Limb (tissue), 2 donors: ENCODE results near the gene ENSA.
A peak's percentile ranks its signal among the peaks of the same experiment; 100 is the strongest.
"Not testable (repeated sequence)": the region's sequence is repeated elsewhere in the genome, so short reads cannot be mapped to it uniquely, and the experiment has no call there.

Experiments used
- DNase-seq, 2 donors: peaks; one replicate each; pipeline ENCODE4 v3.0.0-alpha.2; 2016; ENCODE audit errors: extremely low spot score in 2 of 2

The ENSA gene

DNA sequence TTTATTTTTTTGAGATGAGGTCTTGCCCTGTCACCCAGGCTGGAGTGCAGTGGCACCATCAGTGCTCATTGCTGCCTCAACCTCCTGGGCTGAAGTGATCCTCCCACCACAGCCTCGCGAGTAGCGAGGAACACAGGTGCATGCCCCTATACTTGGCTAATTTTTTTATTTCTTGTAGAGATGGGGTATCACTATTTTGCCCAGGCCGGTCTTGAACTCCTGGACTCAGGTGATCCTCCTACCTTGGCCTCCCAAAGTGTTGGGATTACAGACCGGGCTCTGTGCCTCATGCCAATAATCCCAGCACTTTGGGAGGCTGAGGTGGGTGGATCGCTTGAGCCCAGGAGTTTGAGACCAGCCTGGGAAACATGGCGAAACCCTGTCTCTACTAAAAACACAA lies 48.0 kb downstream of the ENSA start:
- DNase-seq = not testable (repeated sequence)

DNA sequence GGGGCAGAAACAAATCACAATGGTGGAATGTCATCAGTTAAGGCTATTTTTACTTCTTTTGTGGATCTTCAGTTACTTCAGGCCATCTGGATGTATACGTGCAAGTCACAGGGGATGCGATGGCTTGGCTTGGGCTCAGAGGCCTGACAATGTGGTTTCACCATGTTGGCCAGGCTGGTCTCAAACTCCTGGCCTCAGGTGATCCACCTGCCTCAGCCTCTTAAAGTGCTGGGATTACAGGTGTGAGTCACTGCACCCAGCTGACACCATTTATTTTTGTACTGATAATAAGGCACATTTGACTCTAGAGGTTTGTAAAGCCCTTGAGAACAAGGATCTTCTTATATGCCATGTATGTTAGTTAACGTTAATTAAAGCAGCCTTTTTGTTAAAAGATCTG lies 48.4 kb downstream of the ENSA start:
- DNase-seq = not testable (repeated sequence)

- DNase-seq = no peak
These were observed 49.3 kb downstream of the ENSA start for GRCh38 chr1:150579945-150580642.

DNA sequence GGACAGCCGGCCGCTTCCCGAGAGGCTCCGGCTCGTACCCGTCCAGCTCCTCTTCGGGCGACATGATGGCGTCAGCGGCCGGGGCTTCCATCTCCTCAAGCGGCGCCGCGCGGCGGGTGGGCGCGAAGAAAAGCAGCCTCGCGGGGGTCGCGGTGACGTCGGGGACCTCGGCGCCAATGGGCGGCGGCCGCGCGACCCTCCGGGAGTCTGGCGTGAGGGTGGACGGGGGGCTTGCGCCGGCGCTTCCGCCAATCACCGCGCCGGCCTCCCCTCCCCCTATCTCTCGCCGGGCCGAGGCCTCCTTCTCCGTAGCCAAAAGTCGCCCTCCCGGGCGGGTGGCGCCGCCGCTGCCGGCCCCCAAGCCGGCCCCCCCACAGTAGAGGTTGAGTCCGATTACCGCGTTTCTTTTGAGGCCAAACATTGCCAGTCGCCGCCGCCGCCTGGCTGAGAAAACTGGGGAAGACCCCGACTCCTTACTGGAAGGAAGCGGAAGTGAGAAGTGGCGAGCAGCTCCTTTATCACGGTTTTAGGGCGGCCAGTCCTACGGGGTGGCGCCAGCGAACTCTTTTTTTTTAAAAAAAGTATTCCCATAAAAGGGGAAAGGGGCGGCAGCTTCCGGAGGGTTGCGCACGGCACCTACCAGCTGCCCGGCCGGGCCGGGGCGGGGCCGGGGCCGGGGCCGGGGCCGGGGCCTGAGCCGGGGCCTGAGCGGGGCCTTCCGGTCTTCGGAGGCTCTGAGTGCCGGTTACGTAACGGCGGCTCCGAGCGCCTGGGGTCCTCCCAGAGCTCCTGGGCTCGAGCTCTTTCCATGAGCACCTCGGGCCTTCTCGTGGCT lies 50.1 kb downstream of the ENSA start, which contains the start of gene MCL1:
TSS of gene MCL1 (minus strand) at position 501 of the 835 bp plus-strand sequence. CDS start at position 421, 80 bp downstream.
- peak; percentile 93 to 98 for DNase-seq

GRCh38 chr1:150578272-150579109 lies 50.9 kb downstream of the ENSA start:
- peak; percentile 70 to 75 for DNase-seq

GRCh38 chr1:150577557-150578271 lies 51.7 kb downstream of the ENSA start:
- no peak for DNase-seq

DNA sequence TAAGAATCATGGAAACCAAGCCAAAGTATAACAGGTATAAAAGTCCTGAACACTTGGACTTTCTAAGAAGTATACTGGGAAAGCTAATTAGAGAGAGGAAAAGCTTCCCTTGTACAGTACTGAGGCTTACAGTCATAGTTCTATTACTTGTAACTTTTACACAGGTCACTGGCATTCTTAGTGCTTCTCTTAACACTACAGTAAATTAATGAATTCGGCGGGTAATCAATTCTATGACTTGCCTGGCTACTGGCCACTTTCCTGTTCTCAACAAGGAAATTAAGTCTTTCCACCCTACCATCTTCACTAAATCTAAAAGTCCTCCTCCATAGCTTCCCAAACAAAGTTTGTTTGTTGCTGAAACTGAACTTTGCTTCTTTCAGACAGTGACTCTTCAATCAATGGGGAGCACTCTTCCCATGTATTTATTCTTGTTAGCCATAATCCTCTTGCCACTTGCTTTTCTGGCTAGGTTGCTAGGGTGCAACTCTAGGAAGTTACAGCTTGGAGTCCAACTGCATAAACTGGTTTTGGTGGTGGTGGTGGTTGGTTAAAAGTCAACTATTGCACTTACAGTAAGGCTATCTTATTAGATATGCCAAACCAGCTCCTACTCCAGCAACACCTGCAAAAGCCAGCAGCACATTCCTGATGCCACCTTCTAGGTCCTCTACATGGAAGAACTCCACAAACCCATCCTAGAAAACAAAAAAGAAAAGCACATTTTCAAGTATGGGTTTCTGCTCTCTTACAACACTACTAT lies 52.4 kb downstream of the ENSA start:
- DNase-seq = peak in 1 of 2 donors; percentile 27

DNA sequence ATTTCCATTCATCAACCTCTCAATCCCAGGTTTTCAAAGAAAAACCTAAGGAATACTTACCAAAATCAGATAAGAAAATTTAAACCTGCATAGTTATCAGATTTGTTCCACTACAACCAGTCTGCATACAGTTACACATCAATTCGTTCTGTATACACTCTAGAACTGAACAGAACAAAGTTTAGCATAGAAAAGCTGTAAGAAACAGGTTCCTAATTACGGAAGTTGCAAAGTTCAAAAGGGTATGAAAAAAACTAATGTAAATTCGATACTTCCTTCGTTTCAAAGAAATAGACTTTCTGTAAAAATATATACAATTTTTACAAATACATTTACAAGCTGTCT lies 53.1 kb downstream of the ENSA start:
- no peak for DNase-seq

DNA sequence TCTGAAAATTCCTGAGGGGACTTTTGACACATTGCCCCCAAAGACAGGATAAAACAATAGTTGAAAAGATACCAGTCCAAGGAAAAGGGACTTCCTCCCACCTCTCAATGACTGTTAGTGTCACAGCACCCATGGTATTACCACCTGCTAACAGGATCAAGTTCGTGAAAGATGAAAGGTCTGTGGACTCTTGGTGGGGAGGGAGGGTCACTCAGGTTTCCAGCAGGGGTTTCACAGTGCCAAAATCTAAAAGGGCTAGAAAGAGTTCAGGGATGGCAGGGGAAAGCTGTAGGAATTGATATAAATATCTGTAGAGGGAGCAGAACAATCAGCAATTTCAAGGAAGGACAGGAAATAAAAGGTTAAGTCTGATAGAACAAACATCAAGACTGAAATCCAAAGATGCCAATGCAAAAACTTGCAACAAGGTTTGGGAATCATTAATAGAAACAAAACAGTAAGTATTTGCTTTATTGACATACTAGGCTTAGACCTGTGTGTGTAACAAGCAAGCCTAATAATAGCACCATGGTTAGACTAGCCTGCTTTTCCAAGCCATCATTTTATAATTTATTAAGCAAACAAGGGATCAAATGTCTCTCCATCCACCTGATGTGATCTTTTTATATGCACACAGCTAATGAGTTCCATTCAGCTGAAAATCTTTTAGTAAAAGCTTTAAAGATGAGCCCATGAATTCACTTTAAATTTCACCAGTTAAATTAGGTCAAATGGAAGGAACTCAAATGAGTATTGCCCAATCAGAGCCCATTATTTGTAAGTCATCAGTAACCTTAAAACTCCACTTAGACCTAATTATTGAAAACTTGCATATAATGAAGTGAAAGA lies 53.7 kb downstream of the ENSA start:
- no peak for DNase-seq

- DNase-seq = no peak
These were observed 54.3 kb downstream of the ENSA start for GRCh38 chr1:150575072-150575489.

GRCh38 chr1:150574260-150575071 lies 54.9 kb downstream of the ENSA start:
- peak in 1 of 2 donors; percentile 27 for DNase-seq

DNA sequence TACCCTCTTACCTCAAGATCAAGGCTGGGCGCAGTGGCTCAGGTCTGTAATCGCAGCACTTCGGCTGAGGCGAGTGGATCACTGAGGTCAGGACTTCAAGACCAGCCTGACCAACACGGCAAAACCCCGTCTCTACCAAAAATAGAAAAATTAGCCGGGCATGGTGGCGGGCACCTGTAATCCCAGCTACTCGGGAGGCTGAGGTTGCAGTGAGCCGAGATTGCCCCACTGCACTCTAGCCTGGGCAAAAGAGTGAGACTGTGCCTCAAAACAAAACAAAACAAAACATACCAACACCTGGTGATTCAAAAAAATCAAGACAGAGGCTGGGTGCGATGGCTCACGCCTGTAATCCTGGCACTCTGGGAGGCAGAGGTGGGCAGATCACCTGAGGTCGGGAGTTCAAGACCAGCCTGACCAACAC lies 55.8 kb downstream of the ENSA start:
- not testable (repeated sequence) for DNase-seq

- peak in 1 of 2 donors; percentile 25 for DNase-seq
These were observed 56.3 kb downstream of the ENSA start for GRCh38 chr1:150572918-150573647.
